GM18951 (cell line): ENCODE results near the gene ATG101.

Experiments
- POLR2A ChIP-seq: IDR thresholded peaks from 4 replicates; pipeline ENCODE4 v1.6.1; 2011; ENCODE audit warnings: mild to moderate bottlenecking; ENCODE audit not compliant: insufficient read length, insufficient read depth; ENCODE audit errors: extremely low read depth
- in situ Hi-C: fragments of 300-500 bp; cut with MboI; formaldehyde crosslinking; loops from one replicate; pipeline ENCODE4 v1.12.0; 2022; ENCODE audit warnings: low sequenced_read_pairs, mixed read lengths, inconsistent platforms; ENCODE audit not compliant: unreplicated experiment

Gene ATG101

GRCh38 chr12:52082026-52082668 is 12.4 kb downstream of the ATG101 start:
- in situ Hi-C loops, result loop anchor here (5.0 kb wide), 1 partner anchor 55 kb away; no protein-coding TSS in a partner anchor

DNA sequence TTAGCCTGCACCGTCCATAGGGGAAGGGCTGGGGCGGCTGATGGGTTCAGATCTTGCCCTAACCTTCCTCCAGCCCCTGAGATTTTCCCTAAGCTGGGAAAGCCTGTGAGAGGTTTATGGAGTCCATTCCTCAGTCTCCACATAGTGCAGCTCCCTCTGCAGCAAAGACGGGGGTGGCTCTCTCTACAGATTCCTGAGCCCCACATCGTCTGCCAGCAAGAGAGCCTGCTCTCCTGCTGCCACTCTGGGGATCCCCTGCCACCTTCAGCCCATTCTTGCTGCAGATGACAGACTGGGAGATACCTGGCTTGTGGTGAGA is 12.8 kb downstream of the ATG101 start:
- in situ Hi-C loops, result loop anchor here (5.0 kb wide), 1 partner anchor 55 kb away; no protein-coding TSS in a partner anchor
- TF ChIP-seq POLR2A, result no peak

More at GRCh38 chr12:52082026-52082668, 12.4 kb downstream of the ATG101 start:
- TF ChIP-seq POLR2A, result no peak

GRCh38 chr12:52082988-52083637 is 13.3 kb downstream of the ATG101 start:
- in situ Hi-C loops, result loop anchor here (5.0 kb wide), 1 partner anchor 56 kb away; no protein-coding TSS in a partner anchor
- no peak for TF ChIP-seq POLR2A

DNA sequence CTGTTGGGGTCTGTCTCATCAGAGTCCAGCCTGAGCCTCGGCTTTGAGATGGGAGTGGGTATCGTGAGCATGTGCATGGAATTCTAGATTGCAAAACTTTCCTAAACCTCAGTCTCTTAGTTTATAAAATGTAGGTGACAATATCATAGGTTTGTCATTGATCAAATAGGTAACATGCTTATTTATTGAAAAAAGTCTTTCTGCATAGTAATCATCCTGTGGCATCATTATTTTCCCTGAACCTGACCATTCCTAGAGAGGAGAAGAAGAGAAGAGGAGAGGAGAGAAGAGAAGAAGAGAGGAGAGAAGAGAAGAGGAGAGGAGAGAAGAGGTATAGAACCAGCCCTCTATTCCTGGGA is 13.8 kb downstream of the ATG101 start:
- TF ChIP-seq POLR2A, result no peak
- in situ Hi-C loops, result loop anchor here (5.0 kb wide), 1 partner anchor 56 kb away; no protein-coding TSS in a partner anchor

- in situ Hi-C loops, result loop anchor here (5.0 kb wide), 1 partner anchor 57 kb away; no protein-coding TSS in a partner anchor
- TF ChIP-seq POLR2A, result no peak
These were observed 14.9 kb downstream of the ATG101 start for GRCh38 chr12:52084491-52085231.

- no peak for TF ChIP-seq POLR2A
- in situ Hi-C loops, result no loop called here
These were observed 16.0 kb downstream of the ATG101 start for GRCh38 chr12:52085682-52086180.

- in situ Hi-C loops, result no loop called here
- no peak for TF ChIP-seq POLR2A
These were observed 16.6 kb downstream of the ATG101 start for GRCh38 chr12:52086366-52086765.

GRCh38 chr12:52086944-52087835 is 17.4 kb downstream of the ATG101 start:
- in situ Hi-C loops, result no loop called here
- TF ChIP-seq POLR2A, result no peak

DNA sequence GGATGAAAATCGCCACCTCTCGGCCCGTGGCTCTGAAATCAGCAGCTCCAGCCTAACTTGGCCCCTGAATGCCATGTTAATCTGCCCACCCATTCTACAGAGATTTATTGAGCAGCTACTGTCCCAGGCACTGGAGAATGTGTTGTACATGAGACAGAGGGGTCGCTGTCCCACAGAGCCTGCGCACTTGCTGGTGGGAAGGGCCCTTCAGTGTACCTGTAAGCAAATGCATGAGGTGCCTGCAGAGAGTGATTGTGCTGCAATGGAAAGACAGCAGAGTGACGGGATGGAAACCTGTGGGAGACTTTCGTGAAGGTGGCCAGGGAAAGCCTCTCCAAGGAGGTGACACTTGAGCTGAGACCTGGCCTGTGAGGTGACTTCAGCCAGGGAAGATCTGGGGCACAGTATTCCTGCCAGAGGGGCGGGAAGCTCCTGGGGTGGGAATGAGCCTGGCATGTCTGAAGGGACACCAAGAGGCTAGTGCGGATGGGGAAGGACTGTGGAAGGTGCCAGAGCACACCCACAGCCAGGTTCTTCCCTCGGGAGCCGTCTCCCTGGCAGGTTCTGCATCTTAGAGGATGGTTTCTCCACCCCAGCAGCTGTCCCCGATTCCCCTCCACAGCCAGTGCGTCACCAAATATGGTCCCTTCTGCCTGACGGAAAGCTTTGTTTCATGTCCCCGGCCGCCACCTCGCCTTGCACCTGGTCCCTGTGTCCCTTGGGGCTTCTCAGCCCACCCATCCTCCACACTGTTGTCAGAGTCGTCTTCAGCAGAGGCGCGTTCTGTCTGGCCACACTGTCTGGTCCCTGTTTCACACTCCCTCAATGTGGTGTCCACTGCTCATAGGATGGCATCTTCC is 18.4 kb downstream of the ATG101 start:
- TF ChIP-seq POLR2A, result no peak
- in situ Hi-C loops, result no loop called here

DNA sequence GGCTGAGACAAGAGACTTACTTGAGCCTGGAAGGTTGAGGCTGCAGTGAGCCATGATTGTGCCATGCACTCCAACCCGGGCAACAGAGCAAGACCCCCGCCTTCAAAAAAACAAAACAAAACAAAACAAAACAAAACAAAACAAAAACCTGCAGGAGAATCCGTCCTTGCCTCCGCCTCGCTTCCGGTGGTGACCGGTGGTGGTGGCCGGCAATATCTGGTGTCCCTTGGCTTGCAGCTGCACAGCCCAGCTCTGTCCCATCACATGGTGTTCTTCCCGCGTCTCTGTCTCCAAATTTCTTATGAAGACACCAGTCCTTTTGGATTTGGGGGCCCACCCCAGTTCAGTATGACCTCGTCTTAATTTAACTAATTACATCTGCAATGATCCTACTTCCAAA is 19.7 kb downstream of the ATG101 start:
- TF ChIP-seq POLR2A, result no peak
- in situ Hi-C loops, result no loop called here

GRCh38 chr12:52090291-52090690 is 20.5 kb downstream of the ATG101 start:
- TF ChIP-seq POLR2A, result no peak
- in situ Hi-C loops, result no loop called here

- in situ Hi-C loops, result no loop called here
- TF ChIP-seq POLR2A, result no peak
These were observed 21.3 kb downstream of the ATG101 start for GRCh38 chr12:52091061-52091460.
